Caco-2 (cell line): ENCODE results near the gene THAP6. TPM values are rescaled to one million over a fixed set of nuclear protein-coding genes. Genes with fewer than 3 reads are reported as not detected.
A peak's percentile ranks its signal among the peaks of the same experiment; 100 is the strongest.

ENCODE experiments used
- BruUV-seq: library from RNA; stranded (reverse); fragments of 400-500 nt; replicated peaks from 2 replicates; lab custom pipeline; 2021; lab: Mats Ljungman, UMichigan
- CTCF ChIA-PET: fragments of 300-600 bp; sonication (Branson Sonifier 250); formaldehyde crosslinking; loops from one replicate; lab custom pipeline; 2022; ENCODE audit warnings: antibody characterized with exemption; lab: Charles Lee
- POLR2A ChIA-PET: fragments of 300-600 bp; sonication (Branson Sonifier 250); formaldehyde crosslinking; loops from one replicate; lab custom pipeline; 2022; ENCODE audit warnings: antibody characterized with exemption; lab: Charles Lee
- DNase-seq, 2 experiments: peaks; one replicate each; pipeline versions ENCODE4 v3.0.0 to v3.0.0-alpha.2; 2020 to 2022
- H3K27me3 ChIP-seq: replicated peaks from 2 replicates; pipeline ENCODE4 v1.6.0; 2011; ENCODE audit warnings: low read length; ENCODE audit not compliant: control insufficient read depth, insufficient read depth
- H3K36me3 ChIP-seq: 2 replicates; pipeline ENCODE4 v1.5.1; 2011; ENCODE audit warnings: low read length; ENCODE audit not compliant: control insufficient read depth, insufficient read depth
- H3K4me1 ChIP-seq: fragments of 250-450 bp; sonication (Bioruptor Pico); 2 replicates; pipeline ENCODE4 v1.5.1; 2020; ENCODE audit warnings: mild to moderate bottlenecking
- H3K4me3 ChIP-seq: 2 replicates; pipeline ENCODE4 v1.5.1; 2011; ENCODE audit warnings: low read depth, mild to moderate bottlenecking, control low read depth, low read length
- H3K9me3 ChIP-seq: fragments of 250-450 bp; sonication (Bioruptor Pico); 2 replicates; pipeline ENCODE4 v1.5.1; 2020; ENCODE audit warnings: mild to moderate bottlenecking, moderate library complexity
- H3K27ac Mint-ChIP-seq: one replicate; pipeline ENCODE4 v1.8.0; 2022; ENCODE audit warnings: mixed read lengths; ENCODE audit not compliant: unreplicated experiment
- H3K27me3 Mint-ChIP-seq: one replicate; pipeline ENCODE4 v1.8.0; 2022; ENCODE audit warnings: mixed read lengths; ENCODE audit not compliant: insufficient read depth, unreplicated experiment
- H3K36me3 Mint-ChIP-seq: one replicate; pipeline ENCODE4 v1.8.0; 2022; ENCODE audit warnings: mild to moderate bottlenecking, mixed read lengths; ENCODE audit not compliant: insufficient read depth, unreplicated experiment
- H3K4me1 Mint-ChIP-seq: one replicate; pipeline ENCODE4 v1.8.0; 2022; ENCODE audit warnings: low read depth, mixed read lengths; ENCODE audit not compliant: unreplicated experiment
- H3K4me3 Mint-ChIP-seq: one replicate; pipeline ENCODE4 v1.8.0; 2022; ENCODE audit warnings: mild to moderate bottlenecking, moderate library complexity, mixed read lengths; ENCODE audit not compliant: unreplicated experiment
- H3K9me3 Mint-ChIP-seq: one replicate; pipeline ENCODE4 v1.8.0; 2022; ENCODE audit warnings: mixed read lengths; ENCODE audit not compliant: unreplicated experiment
- CTCF ChIP-seq, 2 experiments: fragments of 200-600 bp in 1 of 2; IDR thresholded peaks; 1 replicate in 1 of 2; 2 replicates in 1 of 2; pipeline versions ENCODE4 v1.5.1 to v1.8.0; 2011 to 2022; ENCODE audit warnings: antibody characterized with exemption in 1 of 2, control low read depth in 1 of 2, inconsistent platforms in 1 of 2, low read depth in 1 of 2, low read length in 1 of 2, mild to moderate bottlenecking in 1 of 2, moderate library complexity in 1 of 2; ENCODE audit not compliant: insufficient read depth in 1 of 2, severe bottlenecking in 1 of 2, unreplicated experiment in 1 of 2
- intact Hi-C: fragments of 100-400 bp; cut with micrococcal nuclease; formaldehyde crosslinking; loops from one replicate; pipeline ENCODE4 v1.10.0; 2022; ENCODE audit not compliant: unreplicated experiment
- total RNA-seq: library from RNA; stranded (reverse); gene quantifications from 2 replicates; pipeline ENCODE4 v1.2.3, GENCODE V29; 2022

The THAP6 gene
- total RNA-seq, 1 experiment from 2014 or later: 11.8 TPM

- Mint-ChIP-seq H3K27me3 (no peaks in the 10 kb centered on the region), H3K4me3 (no peak overlapping the region), H3K36me3 (no peaks in the 10 kb centered on the region), H3K4me1 (peaks cover 9% of the 10 kb centered on the region), H3K9me3 (no peaks in the 10 kb centered on the region), H3K27ac (no peak overlapping the region)
- no peaks in the 10 kb centered on the region for H3K36me3 ChIP-seq
- no peaks in the 10 kb centered on the region for H3K9me3 ChIP-seq
- POLR2A ChIA-PET: no interaction called here
- CTCF ChIA-PET: no interaction called here
- no peak for TF ChIP-seq CTCF (IDR thresholded peaks at IDR 0.05; ENCODE audit: insufficient read depth in 1 of 2, low read depth in 1 of 2, low read length in 1 of 2, severe bottlenecking in 1 of 2, unreplicated experiment in 1 of 2)
- intact Hi-C loops: no loop called here
- no peak overlapping the region for H3K4me3 ChIP-seq
- no peak for DNase-seq
- peaks cover 4% of the 10 kb centered on the region; the same call in 1 of the 2 replicates for H3K4me1 ChIP-seq
- no peaks in the 10 kb centered on the region for H3K27me3 ChIP-seq
- no TSS peak for BruUV-seq
Measured at GRCh38 chr4:75552452-75552851, 38.2 kb downstream of the THAP6 start.

- peak in 1 of 2 experiments; percentile 12 for TF ChIP-seq CTCF (IDR thresholded peaks at IDR 0.05; ENCODE audit: insufficient read depth in 1 of 2, low read depth in 1 of 2, low read length in 1 of 2, severe bottlenecking in 1 of 2, unreplicated experiment in 1 of 2)
- ChIA-PET POLR2A (interaction anchor here (0.8 kb wide), 1 partner anchor 169 kb away, joined by 3 read pairs; the partner anchor contains the start of gene USO1), CTCF (interaction anchor here (0.6 kb wide), 1 partner anchor 706 kb away, joined by 3 read pairs; no protein-coding TSS in a partner anchor)
- no peaks in the 10 kb centered on the region for H3K9me3 ChIP-seq
- H3K27me3 ChIP-seq: no peaks in the 10 kb centered on the region
- Mint-ChIP-seq H3K27ac (no peak within 1 kb of the TSS), H3K9me3 (no peaks in the 10 kb centered on the region), H3K4me1 (peaks cover 20% of the 10 kb centered on the region), H3K27me3 (no peaks in the 10 kb centered on the region), H3K4me3 (no peak within 1 kb of the TSS), H3K36me3 (no peaks in the 10 kb centered on the region)
- DNase-seq: peak in 1 of 2 experiments; percentile 22
- H3K36me3 ChIP-seq: no peaks in the 10 kb centered on the region
- intact Hi-C loops: no loop called here
- H3K4me1 ChIP-seq: peaks cover 10% of the 10 kb centered on the region
- H3K4me3 ChIP-seq: no peak within 1 kb of the TSS
- no TSS peak for BruUV-seq
Measured at GRCh38 chr4:75555294-75556164, 41.3 kb downstream of the THAP6 start, which contains the start of gene ODAPH. Gene ODAPH (plus strand): TSS chr4:75556066. CDS start chr4:75556083, 17 bp downstream.

GRCh38 chr4:75557696-75558095 lies 43.4 kb downstream of the THAP6 start:
- no peaks in the 10 kb centered on the region for H3K36me3 ChIP-seq
- ChIA-PET POLR2A (no interaction called here), CTCF (no interaction called here)
- intact Hi-C loops: no loop called here
- H3K9me3 ChIP-seq: no peaks in the 10 kb centered on the region
- no peak for TF ChIP-seq CTCF (IDR thresholded peaks at IDR 0.05; ENCODE audit: insufficient read depth in 1 of 2, low read depth in 1 of 2, low read length in 1 of 2, severe bottlenecking in 1 of 2, unreplicated experiment in 1 of 2)
- Mint-ChIP-seq H3K36me3 (peaks cover 7% of the 10 kb centered on the region), H3K27ac (no peak overlapping the region), H3K27me3 (no peaks in the 10 kb centered on the region), H3K9me3 (no peaks in the 10 kb centered on the region), H3K4me1 (peaks cover 27% of the 10 kb centered on the region), H3K4me3 (no peak overlapping the region)
- no peak overlapping the region for H3K4me3 ChIP-seq
- BruUV-seq: no TSS peak
- no peaks in the 10 kb centered on the region for H3K27me3 ChIP-seq
- DNase-seq: no peak
- peaks cover 27% of the 10 kb centered on the region for H3K4me1 ChIP-seq
